GM23338 (cell line): ENCODE data around the gene CCSAP. TPM values are rescaled to one million over a fixed set of nuclear protein-coding genes. Genes with fewer than 3 reads are reported as not detected.

ENCODE experiments used
- ATAC-seq: fragments of 200-7000 bp; cut with Tn5 transposase; 3 replicates; pipeline ENCODE4 v1.9.1; 2020
- DNase-seq: peaks from one replicate; pipeline ENCODE4 v3.0.0-alpha.2; 2015; ENCODE audit warnings: low spot score
- H2AFZ ChIP-seq: fragments of 200-600 bp; sonication (generic); 2 replicates; pipeline ENCODE4 v1.8.0; 2016; ENCODE audit warnings: antibody characterized with exemption, mild to moderate bottlenecking, moderate library complexity
- H3F3A ChIP-seq: fragments of 200-600 bp; sonication (generic); replicated peaks from 2 replicates; pipeline ENCODE4 v1.8.0; 2017; ENCODE audit warnings: antibody characterized with exemption, mixed run types, low read depth
- H3K27ac ChIP-seq: fragments of 200-600 bp; sonication (generic); 2 replicates; pipeline ENCODE4 v1.6.1; 2016; ENCODE audit warnings: low read depth
- H3K27me3 ChIP-seq: fragments of 200-600 bp; sonication (generic); 2 replicates; pipeline ENCODE4 v1.8.0; 2016; ENCODE audit warnings: mild to moderate bottlenecking, mixed run types, moderate library complexity; ENCODE audit not compliant: insufficient read depth
- H3K36me3 ChIP-seq: fragments of 200-600 bp; sonication (generic); 2 replicates; pipeline ENCODE4 v1.8.0; 2016; ENCODE audit warnings: mild to moderate bottlenecking; ENCODE audit not compliant: insufficient read depth
- H3K4me1 ChIP-seq: fragments of 200-600 bp; sonication (generic); 2 replicates; pipeline ENCODE4 v1.8.0; 2016; ENCODE audit warnings: mild to moderate bottlenecking, moderate library complexity; ENCODE audit not compliant: insufficient read depth
- H3K4me2 ChIP-seq: fragments of 200-600 bp; sonication (generic); 2 replicates; pipeline ENCODE4 v1.7.1; 2017; ENCODE audit warnings: mixed run types
- H3K4me3 ChIP-seq: fragments of 200-600 bp; sonication (generic); 2 replicates; pipeline ENCODE4 v1.6.1; 2016; ENCODE audit warnings: mixed run types
- H3K79me2 ChIP-seq: fragments of 200-600 bp; sonication (generic); replicated peaks from 2 replicates; pipeline ENCODE4 v1.8.0; 2017; ENCODE audit warnings: mild to moderate bottlenecking; ENCODE audit not compliant: insufficient read depth
- H3K9me2 ChIP-seq: fragments of 200-600 bp; sonication (generic); 2 replicates; pipeline ENCODE4 v1.8.0; 2017; ENCODE audit not compliant: insufficient read depth
- H4K20me1 ChIP-seq: fragments of 200-600 bp; sonication (generic); replicated peaks from 2 replicates; pipeline ENCODE4 v1.8.0; 2017; ENCODE audit warnings: mild to moderate bottlenecking; ENCODE audit not compliant: insufficient read depth
- H3K27ac Mint-ChIP-seq: 2 replicates; pipeline ENCODE4 v1.8.0; 2020; ENCODE audit warnings: inconsistent platforms, mild to moderate bottlenecking, moderate library complexity, mixed read lengths
- H3K27me3 Mint-ChIP-seq: 3 replicates; pipeline ENCODE4 v1.8.0; 2022; ENCODE audit warnings: low read depth, mild to moderate bottlenecking, moderate library complexity, mixed read lengths, inconsistent platforms; ENCODE audit not compliant: insufficient read depth, poor library complexity
- H3K36me3 Mint-ChIP-seq: 3 replicates; pipeline ENCODE4 v1.8.0; 2021; ENCODE audit warnings: low read depth, mild to moderate bottlenecking, inconsistent platforms, moderate library complexity, mixed read lengths
- H3K4me1 Mint-ChIP-seq: 3 replicates; pipeline ENCODE4 v1.8.0; 2020; ENCODE audit warnings: mild to moderate bottlenecking, inconsistent platforms, mixed read lengths
- H3K4me3 Mint-ChIP-seq: 3 replicates; pipeline ENCODE4 v1.8.0; 2021; ENCODE audit warnings: moderate library complexity, mild to moderate bottlenecking, inconsistent platforms, mixed read lengths
- H3K9me3 Mint-ChIP-seq: 3 replicates; pipeline ENCODE4 v1.8.0; 2020; ENCODE audit warnings: moderate library complexity, mild to moderate bottlenecking, inconsistent platforms, mixed read lengths
- CREB1 ChIP-seq: fragments of 250-450 bp; sonication (Bioruptor Pico); IDR thresholded peaks from 2 replicates; pipeline ENCODE4 v1.5.0; 2020; ENCODE audit warnings: low read depth, mild to moderate bottlenecking, moderate library complexity
- ETS1 ChIP-seq: IDR thresholded peaks from 2 replicates; pipeline ENCODE4 v1.6.1; 2016; ENCODE audit warnings: antibody characterized with exemption
- EZH2 ChIP-seq: fragments of 200-600 bp; sonication (generic); IDR thresholded peaks from one replicate; pipeline ENCODE4 v1.8.0; 2017; ENCODE audit warnings: antibody characterized with exemption, mild to moderate bottlenecking, low read depth; ENCODE audit not compliant: unreplicated experiment
- EZH2phosphoT487 ChIP-seq: fragments of 200-600 bp; sonication (generic); IDR thresholded peaks from one replicate; pipeline ENCODE4 v1.8.1; 2018; ENCODE audit warnings: antibody characterized with exemption; ENCODE audit not compliant: unreplicated experiment
- JUNB ChIP-seq: IDR thresholded peaks from one replicate; pipeline ENCODE4 v1.6.1; 2016; ENCODE audit warnings: antibody characterized with exemption; ENCODE audit not compliant: unreplicated experiment
- NANOG ChIP-seq: IDR thresholded peaks from 2 replicates; pipeline ENCODE4 v1.6.1; 2016; ENCODE audit warnings: antibody characterized with exemption, borderline replicate concordance
- POLR2AphosphoS5 ChIP-seq: IDR thresholded peaks from 2 replicates; pipeline ENCODE4 v1.6.1; 2016; ENCODE audit warnings: antibody characterized with exemption, low read depth
- STAT1 ChIP-seq: IDR thresholded peaks from one replicate; pipeline ENCODE4 v1.6.1; 2016; ENCODE audit warnings: antibody characterized with exemption; ENCODE audit not compliant: unreplicated experiment
- ZNF114 ChIP-seq: fragments of 250-450 bp; sonication (Bioruptor Pico); IDR thresholded peaks from 2 replicates; pipeline ENCODE4 v1.5.0; 2020; ENCODE audit warnings: mild to moderate bottlenecking, moderate library complexity
- polyA plus RNA-seq: library from polyadenylated mRNA; unstranded; fragments of >200 nt; fragmentation: Nextera tagmentation; extraction: Ambion mirVana; gene quantifications from 2 replicates; pipeline ENCODE4 v1.2.1, GENCODE V29; 2016
- total RNA-seq: library from RNA; depleted of rRNA; stranded (reverse); fragments of >200 nt; shearing (Covaris generic); gene quantifications from 2 replicates; pipeline ENCODE4 v1.2.3, GENCODE V29; 2014
- TF ChIP-seq, protein P1 (sequence below): IDR thresholded peaks from one replicate; pipeline ENCODE4 v1.6.1; 2018; ENCODE audit warnings: antibody characterized with exemption; ENCODE audit not compliant: unreplicated experiment
- TF ChIP-seq, protein P2 (sequence below), 2 experiments: fragments of 200-600 bp in 1 of 2; sonication (generic) in 1 of 2; conservative IDR thresholded peaks; 2 replicates each; pipeline versions ENCODE4 v1.5.1 to v1.6.1; 2016 to 2017; ENCODE audit warnings: antibody characterized with exemption in 2 of 2, low read depth in 2 of 2, mild to moderate bottlenecking in 2 of 2, moderate library complexity in 1 of 2

The CCSAP gene
- total and polyA plus RNA-seq, 2 experiments from 2014 or later, result 4.2 to 13.3 TPM

DNA sequence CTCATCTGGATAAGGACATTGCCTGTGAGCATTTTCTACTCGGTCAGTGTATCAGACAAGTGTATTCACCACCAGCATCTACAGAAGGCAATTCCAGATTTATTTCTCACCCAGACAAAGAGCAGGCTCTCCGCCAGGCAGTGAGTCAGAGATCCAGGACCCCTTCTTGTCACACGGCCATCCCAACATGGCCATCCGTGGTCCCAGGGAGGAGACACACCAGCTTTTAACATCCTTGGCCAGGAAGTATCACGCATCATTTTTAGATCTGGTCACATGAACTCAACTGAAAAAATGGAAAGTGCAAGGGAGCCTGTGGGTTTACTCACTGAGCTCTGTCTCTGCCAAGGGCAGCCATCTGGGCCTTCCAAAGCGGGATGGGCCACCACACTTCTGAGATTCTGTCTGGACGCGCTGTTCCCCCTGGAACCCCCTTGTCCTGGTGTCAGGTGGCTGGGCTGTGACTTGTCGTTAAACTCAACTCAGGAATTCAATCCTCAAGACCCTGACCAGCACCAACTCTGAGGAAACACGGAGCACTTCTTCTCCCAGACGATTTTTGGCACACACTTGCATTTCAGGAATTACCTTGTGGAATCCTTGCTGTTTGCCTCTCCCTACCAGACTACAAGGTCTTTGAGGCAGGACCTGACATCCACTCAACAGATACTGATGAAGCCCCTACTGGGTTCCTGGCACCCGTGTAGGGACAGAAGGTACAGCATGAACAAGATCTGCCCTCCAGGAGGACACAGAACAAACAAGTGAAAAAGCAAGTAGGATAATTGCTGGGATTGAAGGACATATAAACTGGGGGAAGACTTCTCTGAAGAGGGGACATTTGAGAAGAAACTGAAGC is 21.6 kb upstream of the CCSAP start (continued):
- TF ChIP-seq, protein P1, sequence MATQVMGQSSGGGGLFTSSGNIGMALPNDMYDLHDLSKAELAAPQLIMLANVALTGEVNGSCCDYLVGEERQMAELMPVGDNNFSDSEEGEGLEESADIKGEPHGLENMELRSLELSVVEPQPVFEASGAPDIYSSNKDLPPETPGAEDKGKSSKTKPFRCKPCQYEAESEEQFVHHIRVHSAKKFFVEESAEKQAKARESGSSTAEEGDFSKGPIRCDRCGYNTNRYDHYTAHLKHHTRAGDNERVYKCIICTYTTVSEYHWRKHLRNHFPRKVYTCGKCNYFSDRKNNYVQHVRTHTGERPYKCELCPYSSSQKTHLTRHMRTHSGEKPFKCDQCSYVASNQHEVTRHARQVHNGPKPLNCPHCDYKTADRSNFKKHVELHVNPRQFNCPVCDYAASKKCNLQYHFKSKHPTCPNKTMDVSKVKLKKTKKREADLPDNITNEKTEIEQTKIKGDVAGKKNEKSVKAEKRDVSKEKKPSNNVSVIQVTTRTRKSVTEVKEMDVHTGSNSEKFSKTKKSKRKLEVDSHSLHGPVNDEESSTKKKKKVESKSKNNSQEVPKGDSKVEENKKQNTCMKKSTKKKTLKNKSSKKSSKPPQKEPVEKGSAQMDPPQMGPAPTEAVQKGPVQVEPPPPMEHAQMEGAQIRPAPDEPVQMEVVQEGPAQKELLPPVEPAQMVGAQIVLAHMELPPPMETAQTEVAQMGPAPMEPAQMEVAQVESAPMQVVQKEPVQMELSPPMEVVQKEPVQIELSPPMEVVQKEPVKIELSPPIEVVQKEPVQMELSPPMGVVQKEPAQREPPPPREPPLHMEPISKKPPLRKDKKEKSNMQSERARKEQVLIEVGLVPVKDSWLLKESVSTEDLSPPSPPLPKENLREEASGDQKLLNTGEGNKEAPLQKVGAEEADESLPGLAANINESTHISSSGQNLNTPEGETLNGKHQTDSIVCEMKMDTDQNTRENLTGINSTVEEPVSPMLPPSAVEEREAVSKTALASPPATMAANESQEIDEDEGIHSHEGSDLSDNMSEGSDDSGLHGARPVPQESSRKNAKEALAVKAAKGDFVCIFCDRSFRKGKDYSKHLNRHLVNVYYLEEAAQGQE, result no peak
- TF ChIP-seq ZNF114 (no peak), STAT1 (no peak), JUNB (no peak), POLR2AphosphoS5 (no peak), ETS1 (no peak)
- TF ChIP-seq, protein P2, sequence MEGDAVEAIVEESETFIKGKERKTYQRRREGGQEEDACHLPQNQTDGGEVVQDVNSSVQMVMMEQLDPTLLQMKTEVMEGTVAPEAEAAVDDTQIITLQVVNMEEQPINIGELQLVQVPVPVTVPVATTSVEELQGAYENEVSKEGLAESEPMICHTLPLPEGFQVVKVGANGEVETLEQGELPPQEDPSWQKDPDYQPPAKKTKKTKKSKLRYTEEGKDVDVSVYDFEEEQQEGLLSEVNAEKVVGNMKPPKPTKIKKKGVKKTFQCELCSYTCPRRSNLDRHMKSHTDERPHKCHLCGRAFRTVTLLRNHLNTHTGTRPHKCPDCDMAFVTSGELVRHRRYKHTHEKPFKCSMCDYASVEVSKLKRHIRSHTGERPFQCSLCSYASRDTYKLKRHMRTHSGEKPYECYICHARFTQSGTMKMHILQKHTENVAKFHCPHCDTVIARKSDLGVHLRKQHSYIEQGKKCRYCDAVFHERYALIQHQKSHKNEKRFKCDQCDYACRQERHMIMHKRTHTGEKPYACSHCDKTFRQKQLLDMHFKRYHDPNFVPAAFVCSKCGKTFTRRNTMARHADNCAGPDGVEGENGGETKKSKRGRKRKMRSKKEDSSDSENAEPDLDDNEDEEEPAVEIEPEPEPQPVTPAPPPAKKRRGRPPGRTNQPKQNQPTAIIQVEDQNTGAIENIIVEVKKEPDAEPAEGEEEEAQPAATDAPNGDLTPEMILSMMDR (conservative IDR thresholded peaks at IDR 0.05; ENCODE audit: low read depth in 2 of 2), result no peak

- H3K4me1 Mint-ChIP-seq, result peaks cover 23% of the 10 kb centered on the region
- Histone ChIP-seq H3K4me2 (no peak overlapping the region), H4K20me1 (no peaks in the 10 kb centered on the region), H3K27me3 (no peaks in the 10 kb centered on the region), H3K4me1 (peaks cover 20% of the 10 kb centered on the region), H3F3A (0 out of 2 replicates have a peak, but pooled peaks cover 3% of the 10 kb centered on the region), H2AFZ (peak overlapping the region; percentile 88), H3K9me2 (0 out of 2 replicates have a peak, but pooled peaks cover 3% of the 10 kb centered on the region), H3K79me2 (no peaks in the 10 kb centered on the region), H3K4me3 (no peak overlapping the region), H3K27ac (no peak overlapping the region), H3K36me3 (no peaks in the 10 kb centered on the region)
- DNase-seq (peak; percentile 55), ATAC-seq (peak; percentile 89)
- H3K27ac Mint-ChIP-seq, result no peak overlapping the region
- H3K36me3 Mint-ChIP-seq, result no peaks in the 10 kb centered on the region
- no peaks in the 10 kb centered on the region; the same call in 2 of the 3 replicates for H3K9me3 Mint-ChIP-seq
- H3K27me3 Mint-ChIP-seq, result peaks cover 5% of the 10 kb centered on the region
- no peak overlapping the region for H3K4me3 Mint-ChIP-seq
- TF ChIP-seq STAT1, result no peak
- TF ChIP-seq ZNF114, result no peak
- TF ChIP-seq POLR2AphosphoS5, result no peak
- TF ChIP-seq CREB1 (CRISPR knock-in tag), result no peak
- TF ChIP-seq EZH2, result no peak
- no peak for TF ChIP-seq NANOG
- TF ChIP-seq, protein P1, result no peak
- no peak for TF ChIP-seq ETS1
- TF ChIP-seq, protein P2 (conservative IDR thresholded peaks at IDR 0.05; ENCODE audit: low read depth in 2 of 2), result no peak
- TF ChIP-seq EZH2phosphoT487, result no peak
These were observed 20.9 kb upstream of the CCSAP start for GRCh38 chr1:229363723-229364122.
